Measurements from ENCODE around the gene DLEU7. TPM values are rescaled to one million over a fixed set of nuclear protein-coding genes. Genes with fewer than 3 reads are reported as not detected.

The DLEU7 gene
- polyA plus RNA-seq, 1 donor (not counting 4 experiments of a cell fraction or from before 2014, with no cell fraction given), result not detected

GRCh38 chr13:50840284-50840683 lies 3.2 kb downstream of the DLEU7 start:
- dilution Hi-C loops (cut with MboI; ENCODE audit: extremely low pct_ligation_motif_present, low sequenced_read_pairs), result no loop called here
- Histone ChIP-seq H3K4me1 (ENCODE audit: control insufficient read depth, extremely low read depth, insufficient read depth, low read length) (no peaks in the 10 kb centered on the region), H3K4me3 (ENCODE audit: control insufficient read depth in 2 of 3, extremely low read depth in 1 of 3, insufficient read depth in 2 of 3, low read depth in 1 of 3, low read length in 3 of 3) (no peak overlapping the region), H3K9me1 (ENCODE audit: control insufficient read depth, extremely low read depth, insufficient read depth, low read length) (no peaks in the 10 kb centered on the region), H3K27me3 (ENCODE audit: control insufficient read depth, extremely low read depth, insufficient read depth, low read length) (peaks cover 26% of the 10 kb centered on the region), H3K36me3 (ENCODE audit: control insufficient read depth in 2 of 2, extremely low read depth in 1 of 2, insufficient read depth in 2 of 2, low read length in 2 of 2) (no peaks in the 10 kb centered on the region), H3K9me3 (ENCODE audit: control insufficient read depth, low read depth, low read length) (no peaks in the 10 kb centered on the region), H3K9ac (ENCODE audit: control insufficient read depth, extremely low read depth, insufficient read depth, low read length) (no peak overlapping the region), H3K27ac (ENCODE audit: control insufficient read depth, insufficient read depth, low read length) (no peak overlapping the region), H3K4me2 (ENCODE audit: control insufficient read depth, extremely low read depth, insufficient read depth, low read depth, low read length) (no peak overlapping the region), H2AFZ (ENCODE audit: control insufficient read depth, low read length) (no peak overlapping the region), H3K79me2 (ENCODE audit: control insufficient read depth, insufficient read depth, low read length) (no peaks in the 10 kb centered on the region), H4K20me1 (ENCODE audit: control insufficient read depth, extremely low read depth, insufficient read depth, low read length) (no peaks in the 10 kb centered on the region)
- no peak for FAIRE-seq
- no peak for DNase-seq (ENCODE audit: low read depth, low spot score)
- TF ChIP-seq CTCF (optimal IDR thresholded peaks at IDR 0.05 in 1 of 3, IDR thresholded peaks at IDR 0.05 in 1 of 3, conservative IDR thresholded peaks at IDR 0.05 in 1 of 3; ENCODE audit: extremely low read depth in 1 of 3, insufficient read depth in 2 of 3, low read length in 3 of 3) (no peak), EZH2 (IDR thresholded peaks at IDR 0.05; ENCODE audit: low read length) (no peak)

DNA sequence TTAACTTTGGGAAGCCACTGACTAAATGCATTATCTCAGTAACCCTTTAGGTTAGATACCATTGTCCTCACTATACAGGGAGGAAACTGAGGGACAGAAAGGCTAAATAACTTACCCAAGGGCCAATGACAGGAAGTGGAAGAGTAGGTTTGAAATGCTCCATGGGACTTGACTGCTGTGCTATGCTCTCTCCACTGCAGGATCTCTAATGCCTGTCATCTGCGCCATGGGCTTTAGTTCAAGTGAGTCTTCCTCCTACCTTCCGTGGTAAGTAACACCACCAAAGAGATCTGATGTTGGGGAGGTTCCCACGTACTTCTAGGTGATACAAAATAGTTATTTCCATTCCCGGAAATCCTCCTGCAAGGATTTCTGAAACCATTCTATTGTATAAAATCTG lies 3.7 kb downstream of the DLEU7 start:
- no peaks in the 10 kb centered on the region for H3K4me1 ChIP-seq (ENCODE audit: control insufficient read depth, extremely low read depth, insufficient read depth, low read length)
- TF ChIP-seq CTCF (optimal IDR thresholded peaks at IDR 0.05 in 1 of 3, IDR thresholded peaks at IDR 0.05 in 1 of 3, conservative IDR thresholded peaks at IDR 0.05 in 1 of 3; ENCODE audit: extremely low read depth in 1 of 3, insufficient read depth in 2 of 3, low read length in 3 of 3), result no peak
- no peak for TF ChIP-seq EZH2 (IDR thresholded peaks at IDR 0.05; ENCODE audit: low read length)
- H3K9ac ChIP-seq (ENCODE audit: control insufficient read depth, extremely low read depth, insufficient read depth, low read length), result no peak overlapping the region
- FAIRE-seq (no peak), DNase-seq (ENCODE audit: low read depth, low spot score) (no peak)
- H3K9me1 ChIP-seq (ENCODE audit: control insufficient read depth, extremely low read depth, insufficient read depth, low read length), result no peaks in the 10 kb centered on the region
- H3K4me2 ChIP-seq (ENCODE audit: control insufficient read depth, extremely low read depth, insufficient read depth, low read depth, low read length), result no peak overlapping the region
- H3K9me3 ChIP-seq (ENCODE audit: control insufficient read depth, low read depth, low read length), result no peaks in the 10 kb centered on the region
- peaks cover 26% of the 10 kb centered on the region for H3K27me3 ChIP-seq (ENCODE audit: control insufficient read depth, extremely low read depth, insufficient read depth, low read length)
- dilution Hi-C loops (cut with MboI; ENCODE audit: extremely low pct_ligation_motif_present, low sequenced_read_pairs), result no loop called here
- no peaks in the 10 kb centered on the region for H4K20me1 ChIP-seq (ENCODE audit: control insufficient read depth, extremely low read depth, insufficient read depth, low read length)
- H2AFZ ChIP-seq (ENCODE audit: control insufficient read depth, low read length), result no peak overlapping the region
- H3K36me3 ChIP-seq (ENCODE audit: control insufficient read depth in 2 of 2, extremely low read depth in 1 of 2, insufficient read depth in 2 of 2, low read length in 2 of 2), result no peaks in the 10 kb centered on the region
- no peaks in the 10 kb centered on the region for H3K79me2 ChIP-seq (ENCODE audit: control insufficient read depth, insufficient read depth, low read length)
- H3K27ac ChIP-seq (ENCODE audit: control insufficient read depth, insufficient read depth, low read length), result no peak overlapping the region
- H3K4me3 ChIP-seq (ENCODE audit: control insufficient read depth in 2 of 3, extremely low read depth in 1 of 3, insufficient read depth in 2 of 3, low read depth in 1 of 3, low read length in 3 of 3), result no peak overlapping the region
